Activated CD8-positive, alpha-beta T cell treated with anti-CD3 and anti-CD28 coated beads, Interleukin-2, amount 10 ng/mL, durations not matched to agents 7 days and 5 days (primary cell): ENCODE measurements around the gene SUV39H1. TPM values are rescaled to one million over a fixed set of nuclear protein-coding genes. Genes with fewer than 3 reads are reported as not detected.

Experiments used
- ATAC-seq: fragments of 150-1000 bp; cut with Tn5 transposase; one replicate; pipeline ENCODE4 v1.10.0; 2021; ENCODE audit warnings: moderate library complexity
- CTCF ChIA-PET: fragments of 350-600 bp; sonication (Branson Sonifier 250); formaldehyde crosslinking; loops from one replicate; lab custom pipeline; 2021; ENCODE audit warnings: antibody characterized with exemption; lab: Charles Lee
- POLR2A ChIA-PET: fragments of 350-600 bp; sonication (Branson Sonifier 250); formaldehyde crosslinking; loops from one replicate; lab custom pipeline; 2021; ENCODE audit warnings: antibody characterized with exemption; lab: Charles Lee
- DNase-seq: peaks from one replicate; pipeline ENCODE4 v3.0.0-alpha.2; 2020
- H3K27ac Mint-ChIP-seq: one replicate; pipeline ENCODE4 v1.8.0; 2021; ENCODE audit warnings: mild to moderate bottlenecking, mixed read lengths
- H3K27me3 Mint-ChIP-seq: one replicate; pipeline ENCODE4 v1.8.0; 2021; ENCODE audit warnings: low read depth, mixed read lengths
- H3K36me3 Mint-ChIP-seq: one replicate; pipeline ENCODE4 v1.8.0; 2021; ENCODE audit warnings: low read depth, mixed read lengths
- H3K4me1 Mint-ChIP-seq: one replicate; pipeline ENCODE4 v1.8.0; 2021; ENCODE audit warnings: low read depth, mixed read lengths
- H3K4me3 Mint-ChIP-seq: one replicate; pipeline ENCODE4 v1.8.0; 2021; ENCODE audit warnings: mild to moderate bottlenecking, mixed read lengths
- H3K9me3 Mint-ChIP-seq: one replicate; pipeline ENCODE4 v1.8.0; 2022; ENCODE audit warnings: mixed read lengths; ENCODE audit not compliant: insufficient read depth
- total RNA-seq, 2 experiments: library from RNA; stranded (reverse); gene quantifications; one replicate each; pipeline ENCODE4 v1.2.3, GENCODE V29; 2021

SUV39H1 gene
- total RNA-seq, 2 experiments from 2014 or later, result 33.2 to 35.3 TPM

- no peaks in the 10 kb centered on the region for H3K9me3 Mint-ChIP-seq
- ATAC-seq (no peak), DNase-seq (no peak)
- H3K4me1 Mint-ChIP-seq, result peaks cover 71% of the 10 kb centered on the region
- H3K27me3 Mint-ChIP-seq, result no peaks in the 10 kb centered on the region
- ChIA-PET CTCF (no interaction called here), POLR2A (no interaction called here)
- H3K27ac Mint-ChIP-seq, result peak overlapping the region; percentile 71
- H3K36me3 Mint-ChIP-seq, result peaks cover 49% of the 10 kb centered on the region
- H3K4me3 Mint-ChIP-seq, result peak overlapping the region; percentile 15
Measured at GRCh38 chrX:48715876-48716502, 19.5 kb downstream of the SUV39H1 start.

GRCh38 chrX:48719958-48720357 is 23.4 kb downstream of the SUV39H1 start:
- ATAC-seq, result peak; percentile 21
- ChIA-PET POLR2A (no interaction called here), CTCF (interaction anchor here (1.3 kb wide), 1 partner anchor 71 kb away, joined by 4 read pairs; no protein-coding TSS in a partner anchor)
- Mint-ChIP-seq H3K4me1 (peaks cover 33% of the 10 kb centered on the region), H3K4me3 (no peak overlapping the region), H3K27ac (no peak overlapping the region), H3K27me3 (no peaks in the 10 kb centered on the region), H3K9me3 (no peaks in the 10 kb centered on the region), H3K36me3 (peaks cover 20% of the 10 kb centered on the region)
- no peak for DNase-seq

GRCh38 chrX:48720577-48721250 is 24.2 kb downstream of the SUV39H1 start:
- H3K9me3 Mint-ChIP-seq, result peaks cover under 1% of the 10 kb centered on the region
- peaks cover 29% of the 10 kb centered on the region for H3K4me1 Mint-ChIP-seq
- H3K27ac Mint-ChIP-seq, result no peak overlapping the region
- CTCF ChIA-PET, result interaction anchor here (1.3 kb wide), 1 partner anchor 72 kb away, joined by 4 read pairs; no protein-coding TSS in a partner anchor
- DNase-seq, result no peak
- no peak overlapping the region for H3K4me3 Mint-ChIP-seq
- H3K36me3 Mint-ChIP-seq, result peaks cover 18% of the 10 kb centered on the region
- H3K27me3 Mint-ChIP-seq, result no peaks in the 10 kb centered on the region
- POLR2A ChIA-PET, result interaction anchor here (1.3 kb wide), 1 partner anchor 16 kb away, joined by 9 read pairs; no protein-coding TSS in a partner anchor
- ATAC-seq, result peak; percentile 57

GRCh38 chrX:48721916-48722315 is 25.4 kb downstream of the SUV39H1 start:
- ATAC-seq, result no peak
- ChIA-PET CTCF (no interaction called here), POLR2A (no interaction called here)
- Mint-ChIP-seq H3K27me3 (no peaks in the 10 kb centered on the region), H3K4me3 (no peak overlapping the region), H3K36me3 (peaks cover 19% of the 10 kb centered on the region), H3K4me1 (peaks cover 30% of the 10 kb centered on the region), H3K27ac (no peak overlapping the region), H3K9me3 (peaks cover 5% of the 10 kb centered on the region)
- no peak for DNase-seq

GRCh38 chrX:48726596-48726995 is 30.1 kb downstream of the SUV39H1 start:
- Mint-ChIP-seq H3K27ac (no peak overlapping the region), H3K4me3 (no peak overlapping the region), H3K9me3 (peaks cover 5% of the 10 kb centered on the region), H3K27me3 (no peaks in the 10 kb centered on the region), H3K4me1 (peaks cover 34% of the 10 kb centered on the region), H3K36me3 (peaks cover 24% of the 10 kb centered on the region)
- no peak for ATAC-seq
- DNase-seq, result no peak
- CTCF ChIA-PET, result no interaction called here
- POLR2A ChIA-PET, result interaction anchor here (1.1 to 1.8 kb wide), 2 partner anchors 11 to 13 kb away, joined by 3 to 6 read pairs; no protein-coding TSS in a partner anchor

GRCh38 chrX:48728653-48729052 is 32.1 kb downstream of the SUV39H1 start:
- CTCF ChIA-PET, result interaction anchor here (1.8 kb wide), 1 partner anchor 80 kb away, joined by 4 read pairs; no protein-coding TSS in a partner anchor
- no peaks in the 10 kb centered on the region for H3K27me3 Mint-ChIP-seq
- DNase-seq (no peak), ATAC-seq (no peak)
- POLR2A ChIA-PET, result interaction anchor here (1.1 kb wide), 1 partner anchor 16 kb away, joined by 4 read pairs; no protein-coding TSS in a partner anchor
- H3K4me1 Mint-ChIP-seq, result peaks cover 34% of the 10 kb centered on the region
- no peak overlapping the region for H3K4me3 Mint-ChIP-seq
- no peak overlapping the region for H3K27ac Mint-ChIP-seq
- peaks cover 5% of the 10 kb centered on the region for H3K9me3 Mint-ChIP-seq
- peaks cover 24% of the 10 kb centered on the region for H3K36me3 Mint-ChIP-seq

GRCh38 chrX:48736303-48736702 is 39.8 kb downstream of the SUV39H1 start:
- H3K4me1 Mint-ChIP-seq, result peaks cover 21% of the 10 kb centered on the region
- H3K4me3 Mint-ChIP-seq, result peak overlapping the region; percentile 96
- POLR2A ChIA-PET, result interaction anchor here (0.9 to 2.1 kb wide), 7 partner anchors 11 to 204 kb away, joined by 3 to 24 read pairs (median 6); partner anchors contain the start of genes RBM3 and WAS
- H3K36me3 Mint-ChIP-seq, result peaks cover 3% of the 10 kb centered on the region
- H3K9me3 Mint-ChIP-seq, result no peaks in the 10 kb centered on the region
- no peak for DNase-seq
- no peak for ATAC-seq
- CTCF ChIA-PET, result interaction anchor here (1.0 kb wide), 1 partner anchor 201 kb away, joined by 3 read pairs; no protein-coding TSS in a partner anchor
- H3K27ac Mint-ChIP-seq, result peak overlapping the region; percentile 97
- H3K27me3 Mint-ChIP-seq, result no peaks in the 10 kb centered on the region

- no peaks in the 10 kb centered on the region for H3K9me3 Mint-ChIP-seq
- ATAC-seq (no peak), DNase-seq (no peak)
- no peaks in the 10 kb centered on the region for H3K27me3 Mint-ChIP-seq
- ChIA-PET POLR2A (interaction anchor here (0.6 to 2.1 kb wide), 15 partner anchors 11 to 548 kb away, joined by 3 to 24 read pairs (median 4); partner anchors contain the start of genes HDAC6, RBM3, SUV39H1 and WAS), CTCF (interaction anchor here (1.0 kb wide), 3 partner anchors 65 to 201 kb away, joined by 3 to 6 read pairs (median 5); partner anchors contain the start of gene HDAC6)
- peak overlapping the region; percentile 97 for H3K27ac Mint-ChIP-seq
- peak overlapping the region; percentile 96 for H3K4me3 Mint-ChIP-seq
- H3K36me3 Mint-ChIP-seq, result peaks cover 3% of the 10 kb centered on the region
- H3K4me1 Mint-ChIP-seq, result peaks cover 21% of the 10 kb centered on the region
Measured at GRCh38 chrX:48736878-48737212, 40.3 kb downstream of the SUV39H1 start.

GRCh38 chrX:48737213-48737938 is 40.8 kb downstream of the SUV39H1 start:
- H3K36me3 Mint-ChIP-seq, result peaks cover 3% of the 10 kb centered on the region
- CTCF ChIA-PET, result interaction anchor here (1.0 kb wide), 3 partner anchors 64 to 200 kb away, joined by 3 to 6 read pairs (median 5); partner anchors contain the start of gene HDAC6
- DNase-seq (peak; percentile 93), ATAC-seq (peak; percentile 100)
- H3K27ac Mint-ChIP-seq, result peak overlapping the region; percentile 97
- POLR2A ChIA-PET, result interaction anchor here (0.6 to 2.1 kb wide), 16 partner anchors 11 to 548 kb away, joined by 3 to 24 read pairs (median 4); partner anchors contain the start of genes HDAC6, RBM3, SUV39H1 and WAS
- H3K9me3 Mint-ChIP-seq, result no peaks in the 10 kb centered on the region
- peaks cover 21% of the 10 kb centered on the region for H3K4me1 Mint-ChIP-seq
- H3K27me3 Mint-ChIP-seq, result no peaks in the 10 kb centered on the region
- H3K4me3 Mint-ChIP-seq, result peak overlapping the region; percentile 96

GRCh38 chrX:48737940-48738339 is 41.4 kb downstream of the SUV39H1 start:
- CTCF ChIA-PET, result interaction anchor here (1.0 kb wide), 1 partner anchor 90 kb away, joined by 6 read pairs; no protein-coding TSS in a partner anchor
- H3K36me3 Mint-ChIP-seq, result peaks cover 3% of the 10 kb centered on the region
- no peaks in the 10 kb centered on the region for H3K9me3 Mint-ChIP-seq
- POLR2A ChIA-PET, result interaction anchor here (0.6 to 2.1 kb wide), 9 partner anchors 12 to 164 kb away, joined by 4 to 24 read pairs (median 6); partner anchors contain the start of genes HDAC6, RBM3, SUV39H1 and WAS
- H3K27ac Mint-ChIP-seq, result peak overlapping the region; percentile 97
- no peaks in the 10 kb centered on the region for H3K27me3 Mint-ChIP-seq
- no peak for DNase-seq
- H3K4me1 Mint-ChIP-seq, result peaks cover 21% of the 10 kb centered on the region
- ATAC-seq, result no peak
- peak overlapping the region; percentile 96 for H3K4me3 Mint-ChIP-seq

- no peaks in the 10 kb centered on the region for H3K36me3 Mint-ChIP-seq
- no peak overlapping the region for H3K4me3 Mint-ChIP-seq
- peaks cover 11% of the 10 kb centered on the region for H3K4me1 Mint-ChIP-seq
- H3K9me3 Mint-ChIP-seq, result no peaks in the 10 kb centered on the region
- H3K27me3 Mint-ChIP-seq, result no peaks in the 10 kb centered on the region
- H3K27ac Mint-ChIP-seq, result no peak overlapping the region
- CTCF ChIA-PET, result no interaction called here
- POLR2A ChIA-PET, result no interaction called here
- ATAC-seq (no peak), DNase-seq (no peak)
Measured at GRCh38 chrX:48741834-48742233, 45.3 kb downstream of the SUV39H1 start.
